Left lung (tissue), 10 donors: ENCODE measurements around the gene RAD1. TPM values are rescaled to one million over a fixed set of nuclear protein-coding genes. Genes with fewer than 3 reads are reported as not detected.

Source experiments
- ATAC-seq: fragments of 200-7000 bp; cut with Tn5 transposase; one replicate; pipeline ENCODE4 v1.9.1; 2020; ENCODE audit warnings: moderate library complexity
- DNase-seq, 4 donors: peaks; one replicate each; pipeline ENCODE4 v3.0.0-alpha.2; 2013 to 2020
- H3K27ac ChIP-seq, 2 donors: fragments of 200-600 bp; sonication (generic) in 1 of 2; one replicate each; pipeline versions ENCODE4 v1.5.0 to v1.8.0; 2020 to 2021
- H3K27me3 ChIP-seq, 2 donors: fragments of 200-600 bp; sonication (generic) in 1 of 2; one replicate each; pipeline versions ENCODE4 v1.5.0 to v1.8.0; 2020 to 2021
- H3K36me3 ChIP-seq, 2 donors: fragments of 200-600 bp; sonication (generic) in 1 of 2; one replicate each; pipeline versions ENCODE4 v1.5.0 to v1.8.0; 2020 to 2021
- H3K4me1 ChIP-seq, 2 donors: fragments of 200-600 bp; one replicate each; pipeline ENCODE4 v1.8.0; 2021
- H3K4me3 ChIP-seq, 2 donors: fragments of 200-600 bp; sonication (generic) in 1 of 2; one replicate each; pipeline versions ENCODE4 v1.5.0 to v1.8.0; 2020 to 2021; ENCODE audit warnings: mild to moderate bottlenecking in 1 of 2
- H3K9me3 ChIP-seq, 2 donors: fragments of 200-600 bp; sonication (generic) in 1 of 2; one replicate each; pipeline versions ENCODE4 v1.5.0 to v1.8.0; 2020 to 2021
- CTCF ChIP-seq, 2 donors: fragments of 200-600 bp; sonication (generic) in 1 of 2; IDR thresholded peaks; one replicate each; pipeline versions ENCODE4 v1.5.0 to v1.8.0; 2021; ENCODE audit warnings: antibody characterized with exemption in 2 of 2
- intact Hi-C, 2 donors: fragments of 100-400 bp; cut with DNase I; formaldehyde crosslinking; loops; one replicate each; pipeline versions ENCODE4 v1.11.2 to v1.14.2; 2022
- polyA plus RNA-seq, 6 donors: library from polyadenylated mRNA; unstranded; fragments of 120-200 nt; gene quantifications; one replicate each; pipeline ENCODE4 v1.2.1, GENCODE V29; 2013; ENCODE audit not compliant: insufficient read length in 6 of 6
- total RNA-seq, 2 donors: library from RNA; stranded (reverse); fragmentation: NEBNext Ultra II Directional; extraction: Animal tissue kit (Norgen Biotek cat#: 25700); gene quantifications; one replicate each; pipeline ENCODE4 v1.2.1, GENCODE V29; 2021
- donor health status: DM: no; HTN: yes; CAD: no.
- donor health status: DM: no; HTN: no; CAD: no.

RAD1 gene
- total and polyA plus RNA-seq, 8 donors = 22.6 to 39.9 (median 37.9) TPM

- Histone ChIP-seq H3K9me3 (no peaks in the 10 kb centered on the region), H3K4me1 (peaks cover 17 to 36% of the 10 kb centered on the region in 2 donors), H3K4me3 (peak overlapping the region; percentile 87 to 89), H3K36me3 (peaks cover 0 to 20% of the 10 kb centered on the region in 2 donors), H3K27ac (peak overlapping the region in 1 of 2 donors; percentile 93), H3K27me3 (no peaks in the 10 kb centered on the region)
- TF ChIP-seq CTCF (IDR thresholded peaks at IDR 0.05) = no peak
- DNase-seq (no peak), ATAC-seq (no peak)
- intact Hi-C loops = no loop called here
Observed at GRCh38 chr5:34930870-34931269, 15.6 kb upstream of the RAD1 start.

GRCh38 chr5:34930462-34930844 lies 15.1 kb upstream of the RAD1 start:
- Histone ChIP-seq H3K4me1 (peaks cover 17 to 36% of the 10 kb centered on the region in 2 donors), H3K9me3 (no peaks in the 10 kb centered on the region), H3K27ac (peak overlapping the region; percentile 93 to 94), H3K27me3 (no peaks in the 10 kb centered on the region), H3K4me3 (peak overlapping the region; percentile 87 to 89), H3K36me3 (peaks cover 0 to 22% of the 10 kb centered on the region in 2 donors)
- no peak for TF ChIP-seq CTCF (IDR thresholded peaks at IDR 0.05)
- intact Hi-C loops = no loop called here
- DNase-seq = no peak
- ATAC-seq = no peak

- ATAC-seq (peak; percentile 80), DNase-seq (peak; percentile 76 to 96 (median 92))
- Histone ChIP-seq H3K27me3 (no peaks in the 10 kb centered on the region), H3K4me3 (peak overlapping the region; percentile 87 to 89), H3K4me1 (peaks cover 17 to 36% of the 10 kb centered on the region in 2 donors), H3K9me3 (no peaks in the 10 kb centered on the region), H3K27ac (peak overlapping the region; percentile 93 to 94), H3K36me3 (peaks cover 0 to 28% of the 10 kb centered on the region in 2 donors)
- intact Hi-C loops = no loop called here
- no peak for TF ChIP-seq CTCF (IDR thresholded peaks at IDR 0.05)
Observed at GRCh38 chr5:34929720-34930461, 14.6 kb upstream of the RAD1 start.

DNA sequence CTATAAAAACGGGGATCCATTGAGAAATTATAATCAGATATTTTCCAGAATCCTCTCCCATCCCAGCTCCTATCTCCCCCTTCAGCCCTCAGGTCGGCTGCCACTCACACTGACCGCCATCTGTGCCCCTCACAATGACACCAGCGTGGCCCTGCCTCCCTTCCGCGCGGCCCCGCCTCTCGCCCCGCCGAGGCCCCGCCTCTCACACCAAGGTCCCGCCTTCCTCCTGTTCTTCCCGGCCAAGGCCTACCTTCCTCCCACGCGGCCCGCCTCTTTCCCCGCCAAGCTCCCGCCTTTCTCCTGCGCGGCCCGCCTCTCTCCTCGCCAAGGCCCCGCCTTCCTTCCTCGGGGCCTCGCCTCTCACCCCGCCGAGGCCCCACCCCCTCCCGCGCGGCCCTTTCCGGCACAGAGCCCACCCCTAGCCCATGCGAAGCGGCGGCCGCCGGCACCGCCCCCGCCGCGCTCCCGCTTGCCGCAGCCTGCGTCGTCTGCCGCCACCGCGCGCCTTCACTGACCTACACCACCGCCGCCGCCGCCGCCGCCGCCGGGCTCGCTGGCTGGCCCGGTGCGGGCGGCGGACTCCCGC lies 13.9 kb upstream of the RAD1 start, which contains the start of gene DNAJC21:
Gene DNAJC21, plus strand, starts transcription at position 426 of the 586 bp plus-strand sequence. CDS start 261 bp downstream, outside the sequence.
- H3K27ac ChIP-seq = peak within 1 kb of the TSS; percentile 93 to 94
- no peaks in the 10 kb centered on the region for H3K9me3 ChIP-seq
- no peak for TF ChIP-seq CTCF (IDR thresholded peaks at IDR 0.05)
- intact Hi-C loops = no loop called here
- H3K27me3 ChIP-seq = no peaks in the 10 kb centered on the region
- peaks cover 17 to 42% of the 10 kb centered on the region in 2 donors for H3K4me1 ChIP-seq
- DNase-seq = peak; percentile 97 to 100 (median 98)
- peaks cover 0 to 35% of the 10 kb centered on the region in 2 donors for H3K36me3 ChIP-seq
- peak; percentile 95 for ATAC-seq
- peak within 1 kb of the TSS; percentile 87 to 89 for H3K4me3 ChIP-seq

GRCh38 chr5:34928267-34928666 lies 13.0 kb upstream of the RAD1 start:
- intact Hi-C loops = no loop called here
- H3K9me3 ChIP-seq = no peaks in the 10 kb centered on the region
- H3K4me1 ChIP-seq = peaks cover 17 to 49% of the 10 kb centered on the region in 2 donors
- DNase-seq (no peak), ATAC-seq (no peak)
- no peak for TF ChIP-seq CTCF (IDR thresholded peaks at IDR 0.05)
- H3K27ac ChIP-seq = peak overlapping the region in 1 of 2 donors; percentile 49
- peaks cover 0 to 42% of the 10 kb centered on the region in 2 donors for H3K36me3 ChIP-seq
- no peaks in the 10 kb centered on the region for H3K27me3 ChIP-seq
- H3K4me3 ChIP-seq = peak overlapping the region in 1 of 2 donors; percentile 89
